ENCODE measurements around the gene DOCK6.

- TF ChIP-seq CTCF (IDR thresholded peaks at IDR 0.05): no peak
- no peak for TF ChIP-seq REST (IDR thresholded peaks at IDR 0.05; ENCODE audit: insufficient read depth in 1 of 2, low read depth in 2 of 2, low read length in 1 of 2)
- no peak for TF ChIP-seq POLR2AphosphoS5 (IDR thresholded peaks at IDR 0.05; ENCODE audit: low read depth, low read length)
- TF ChIP-seq TCF7L2 (IDR thresholded peaks at IDR 0.05; ENCODE audit: low read depth, low read length): no peak
- no peak for TF ChIP-seq SIN3A (IDR thresholded peaks at IDR 0.05; ENCODE audit: borderline replicate concordance, insufficient read depth, low read depth, low read length)
These were observed 66.6 kb downstream of the DOCK6 start for GRCh38 chr19:11195681-11196080.
